Ovary (tissue), 9 donors: ENCODE results near the gene SEC14L1. TPM values are rescaled to one million over a fixed set of nuclear protein-coding genes. Genes with fewer than 3 reads are reported as not detected.
"Not testable (repeated sequence)": the region's sequence is repeated elsewhere in the genome, so short reads cannot be mapped to it uniquely, and the experiment has no call there.

Experiments used
- DNase-seq, 5 donors: peaks; one replicate each; pipeline ENCODE4 v3.0.0-alpha.2; 2019 to 2020
- H3K27ac ChIP-seq, 2 donors: fragments of 200-600 bp; one replicate each; pipeline versions ENCODE4 v1.5.1 to v1.8.0; 2019 to 2022
- H3K27me3 ChIP-seq: fragments of 200-600 bp; one replicate; pipeline ENCODE4 v1.8.0; 2022
- H3K36me3 ChIP-seq: fragments of 200-600 bp; sonication (generic); one replicate; pipeline ENCODE4 v1.5.1; 2019
- H3K4me1 ChIP-seq: one replicate; pipeline ENCODE4 v1.8.1; 2013; ENCODE audit warnings: mild to moderate bottlenecking, moderate library complexity; ENCODE audit not compliant: insufficient read depth
- H3K4me3 ChIP-seq: fragments of 200-600 bp; sonication (generic); one replicate; pipeline ENCODE4 v1.5.1; 2017
- H3K9me3 ChIP-seq, 2 donors: fragments of 200-600 bp in 1 of 2; sonication (generic) in 1 of 2; one replicate each; pipeline versions ENCODE4 v1.5.1 to v1.8.1; 2013 to 2019; ENCODE audit warnings: mild to moderate bottlenecking in 1 of 2, moderate library complexity in 1 of 2
- EP300 ChIP-seq: sonication (generic); formaldehyde crosslinking; IDR thresholded peaks from one replicate; pipeline ENCODE4 v1.6.1; 2017; ENCODE audit warnings: antibody characterized with exemption
- POLR2A ChIP-seq: fragments of 450-650 bp; IDR thresholded peaks from one replicate; pipeline ENCODE4 v1.6.1; 2017; ENCODE audit warnings: antibody characterized with exemption, mild to moderate bottlenecking, moderate library complexity
- WGBS, 3 donors: extraction: QIAGEN DNeasy Blood & Tissue Kit in 1 of 3; methylation state at CpG; one replicate each; pipeline versions ENCODE4 v1.1.5 to v1.1.7; 2013 to 2017; 5-methylcytosine and 5-hydroxymethylcytosine counted together
- intact Hi-C, 4 donors: fragments of 100-400 bp; cut with DNase I; formaldehyde crosslinking; loops; one replicate each; pipeline versions ENCODE4 v1.11.0 to v1.15.1; 2022 to 2023
- polyA plus RNA-seq, 2 donors: library from polyadenylated mRNA; stranded (reverse); fragments of 200-250 nt in 1 of 2; fragments of 350-450 nt in 1 of 2; fragmentation: Illumina TruSeq in 1 of 2; extraction: RNeasy Lipid Tissue Mini Kit (QIAGEN cat#74804) in 1 of 2; gene quantifications; one replicate each; pipeline ENCODE4 v1.2.3, GENCODE V29; 2013 to 2014
- total RNA-seq, 7 donors: library from RNA; depleted of rRNA in 2 of 7; stranded (reverse); fragments of >200 nt in 2 of 7; fragmentation: NEBNext Ultra II Directional in 3 of 7; extraction: Animal tissue kit (Norgen Biotek cat#: 25700) in 3 of 7; gene quantifications; one replicate each; pipeline versions ENCODE4 v1.1.0 to v1.2.4, GENCODE V29; 2016 to 2023
- TF ChIP-seq, protein P1 (sequence below), 3 donors: fragments of 450-650 bp in 2 of 3; fragments of 200-600 bp in 1 of 3; IDR thresholded peaks; one replicate each; pipeline versions ENCODE4 v1.5.1 to v1.8.0; 2016 to 2022; ENCODE audit warnings: antibody characterized with exemption in 3 of 3, mild to moderate bottlenecking in 1 of 3
- donor health status: DM: no; HTN: no; CAD: no; lungs with moderate emphysema.
- donor health status: DM: no; HTN: no; CAD: no.
- donor health status: Bipolar disorder and iron deficiency.
- donor health status: DM: yes; HTN: yes; CAD: no.
- donor health status: DM: no; HTN: no; CAD: no.
- donor health status: DM: yes; HTN: yes; CAD: no.

Gene SEC14L1
- total and polyA plus RNA-seq, 9 donors = 29.1 to 78.7 (median 53.7) TPM

DNA sequence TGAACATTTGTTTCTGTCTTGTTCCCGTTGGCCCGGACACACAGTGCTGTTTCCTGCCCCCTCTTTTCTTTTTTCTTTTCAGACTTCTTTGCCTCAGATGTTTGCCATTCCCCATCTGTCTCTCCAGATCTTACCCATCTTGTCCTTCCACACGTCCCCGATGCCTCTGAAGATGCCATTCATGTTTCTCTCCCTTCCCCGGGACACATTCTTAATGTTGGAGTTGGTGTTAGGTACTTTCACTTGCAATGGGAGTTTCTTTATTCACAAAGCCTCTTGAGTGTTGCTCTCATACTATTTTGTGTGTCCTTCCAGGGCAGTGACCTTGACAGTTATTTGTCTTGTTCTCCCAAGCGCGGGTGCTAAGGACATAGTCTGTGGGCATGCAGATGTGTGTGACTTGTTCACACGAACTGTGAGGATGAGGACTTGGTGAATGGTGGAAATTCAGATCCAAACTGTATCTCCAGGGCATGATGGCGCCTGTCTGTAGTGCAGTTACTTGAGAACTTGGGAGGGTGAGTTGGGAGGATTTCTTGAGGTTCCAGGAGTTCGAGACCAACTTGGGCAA is 8.3 kb downstream of the SEC14L1 start:
- Histone ChIP-seq H3K27me3 (no peaks in the 10 kb centered on the region), H3K36me3 (no peaks in the 10 kb centered on the region), H3K4me1 (peaks cover 18% of the 10 kb centered on the region), H3K9me3 (no peaks in the 10 kb centered on the region), H3K4me3 (no peak overlapping the region), H3K27ac (peak overlapping the region in 1 of 2 donors; percentile 71)
- WGBS, 3 donors = 29 to 52% (median 40%) methylated on average over 10 of the region's 10 CpGs
- intact Hi-C loops = loop anchor here in 1 of 4 donors (10.0 kb wide), 1 partner anchor 54 kb away; no protein-coding TSS in a partner anchor
- DNase-seq = no peak
- TF ChIP-seq EP300 (no peak), POLR2A (no peak)
- TF ChIP-seq, protein P1, sequence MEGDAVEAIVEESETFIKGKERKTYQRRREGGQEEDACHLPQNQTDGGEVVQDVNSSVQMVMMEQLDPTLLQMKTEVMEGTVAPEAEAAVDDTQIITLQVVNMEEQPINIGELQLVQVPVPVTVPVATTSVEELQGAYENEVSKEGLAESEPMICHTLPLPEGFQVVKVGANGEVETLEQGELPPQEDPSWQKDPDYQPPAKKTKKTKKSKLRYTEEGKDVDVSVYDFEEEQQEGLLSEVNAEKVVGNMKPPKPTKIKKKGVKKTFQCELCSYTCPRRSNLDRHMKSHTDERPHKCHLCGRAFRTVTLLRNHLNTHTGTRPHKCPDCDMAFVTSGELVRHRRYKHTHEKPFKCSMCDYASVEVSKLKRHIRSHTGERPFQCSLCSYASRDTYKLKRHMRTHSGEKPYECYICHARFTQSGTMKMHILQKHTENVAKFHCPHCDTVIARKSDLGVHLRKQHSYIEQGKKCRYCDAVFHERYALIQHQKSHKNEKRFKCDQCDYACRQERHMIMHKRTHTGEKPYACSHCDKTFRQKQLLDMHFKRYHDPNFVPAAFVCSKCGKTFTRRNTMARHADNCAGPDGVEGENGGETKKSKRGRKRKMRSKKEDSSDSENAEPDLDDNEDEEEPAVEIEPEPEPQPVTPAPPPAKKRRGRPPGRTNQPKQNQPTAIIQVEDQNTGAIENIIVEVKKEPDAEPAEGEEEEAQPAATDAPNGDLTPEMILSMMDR (IDR thresholded peaks at IDR 0.05) = no peak

GRCh38 chr17:77150196-77150595 is 9.4 kb downstream of the SEC14L1 start:
- H3K36me3 ChIP-seq = no peaks in the 10 kb centered on the region
- H3K9me3 ChIP-seq = no peaks in the 10 kb centered on the region
- peaks cover 17% of the 10 kb centered on the region for H3K4me1 ChIP-seq
- WGBS, 3 donors = 92 to 95% (median 94%) methylated on average over 5 of the region's 5 CpGs
- H3K4me3 ChIP-seq = no peak overlapping the region
- intact Hi-C loops = no loop called here
- no peak for DNase-seq
- no peak overlapping the region for H3K27ac ChIP-seq
- TF ChIP-seq EP300 (no peak), POLR2A (no peak)
- TF ChIP-seq, protein P1 (IDR thresholded peaks at IDR 0.05) = no peak
- H3K27me3 ChIP-seq = no peaks in the 10 kb centered on the region

DNA sequence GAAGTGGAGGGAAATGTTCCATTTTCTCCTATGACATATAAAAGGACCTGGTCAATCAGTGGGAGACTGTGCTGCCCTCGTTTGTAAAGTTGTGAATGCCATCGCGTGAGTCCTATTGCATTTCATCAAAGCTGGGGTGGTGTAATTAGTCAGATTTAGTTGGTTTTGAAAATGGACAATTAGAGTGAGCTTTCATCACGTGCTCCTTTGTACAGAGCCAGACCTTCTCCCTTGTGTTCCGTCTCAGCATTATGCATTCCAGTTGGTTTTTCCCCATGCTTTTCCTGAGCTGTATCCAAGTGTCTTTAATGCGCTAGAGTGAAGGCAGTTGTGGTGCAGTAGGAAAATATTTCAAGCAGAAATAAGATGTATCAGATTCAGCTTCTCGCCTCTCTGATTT is 10.4 kb downstream of the SEC14L1 start:
- 74 to 84% (median 83%) methylated on average over 7 of the region's 7 CpGs for WGBS, 3 donors
- Histone ChIP-seq H3K36me3 (no peaks in the 10 kb centered on the region), H3K27ac (no peak overlapping the region), H3K4me1 (peaks cover 10% of the 10 kb centered on the region), H3K9me3 (no peaks in the 10 kb centered on the region), H3K27me3 (no peaks in the 10 kb centered on the region), H3K4me3 (no peak overlapping the region)
- intact Hi-C loops = no loop called here
- TF ChIP-seq POLR2A = no peak
- TF ChIP-seq EP300 = no peak
- TF ChIP-seq, protein P1 (IDR thresholded peaks at IDR 0.05) = no peak
- no peak for DNase-seq

DNA sequence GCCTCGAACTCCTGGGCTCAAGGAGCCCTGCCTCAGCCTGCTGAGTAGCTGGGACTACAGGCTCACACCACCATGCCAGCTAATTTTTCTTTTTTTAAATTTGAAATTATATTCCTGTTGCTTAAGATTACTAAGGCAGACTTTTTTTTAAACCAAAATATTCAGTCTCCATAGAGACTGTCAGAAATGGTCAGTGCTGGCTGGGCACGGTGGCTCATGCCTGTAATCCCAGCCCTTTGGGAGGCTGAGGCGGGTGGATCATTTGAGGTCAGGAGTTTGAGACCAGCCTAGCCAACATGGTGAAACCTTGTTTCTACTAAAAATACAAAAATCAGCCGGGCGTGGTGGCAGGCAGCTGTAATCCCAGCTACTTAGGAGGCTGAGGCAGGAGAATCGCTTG is 11.3 kb downstream of the SEC14L1 start:
- H3K4me3 ChIP-seq, DNase-seq, H3K4me1 ChIP-seq, H3K27me3 ChIP-seq, H3K27ac ChIP-seq, intact Hi-C loops, H3K9me3 ChIP-seq, H3K36me3 ChIP-seq: not testable (repeated sequence)
- WGBS, 3 donors = 88% methylated on average over 6 of the region's 6 CpGs

DNA sequence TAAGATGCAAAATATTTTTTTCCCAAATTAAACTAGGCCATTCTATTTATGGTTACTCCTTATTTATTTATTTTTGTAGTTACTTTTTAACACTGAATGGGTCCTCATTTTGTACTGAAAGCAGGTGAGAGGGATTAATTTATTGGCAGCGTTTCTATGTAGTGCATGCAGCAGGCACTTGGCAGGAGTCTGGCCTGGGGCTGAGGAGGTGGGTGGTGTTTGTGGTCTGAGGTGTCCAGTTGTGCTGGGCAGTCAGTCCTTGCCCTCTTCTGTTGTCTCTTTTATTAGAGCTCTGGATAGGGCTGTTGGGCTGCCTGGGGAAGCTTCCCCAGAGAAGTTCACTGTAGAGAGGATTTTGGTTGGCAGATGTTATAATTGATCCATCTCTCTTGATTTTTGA is 12.7 kb downstream of the SEC14L1 start:
- Histone ChIP-seq H3K27ac (no peak overlapping the region), H3K36me3 (no peaks in the 10 kb centered on the region), H3K4me1 (peaks cover 8% of the 10 kb centered on the region), H3K4me3 (no peak overlapping the region), H3K9me3 (no peaks in the 10 kb centered on the region), H3K27me3 (no peaks in the 10 kb centered on the region)
- intact Hi-C loops = no loop called here
- TF ChIP-seq POLR2A (no peak), EP300 (no peak)
- TF ChIP-seq, protein P1 (IDR thresholded peaks at IDR 0.05) = no peak
- DNase-seq = no peak
- 12 to 28% (median 17%) methylated on average over 1 of the region's 1 CpG for WGBS, 3 donors
